Measurements from ENCODE around the gene CRNKL1.

The CRNKL1 gene

DNA sequence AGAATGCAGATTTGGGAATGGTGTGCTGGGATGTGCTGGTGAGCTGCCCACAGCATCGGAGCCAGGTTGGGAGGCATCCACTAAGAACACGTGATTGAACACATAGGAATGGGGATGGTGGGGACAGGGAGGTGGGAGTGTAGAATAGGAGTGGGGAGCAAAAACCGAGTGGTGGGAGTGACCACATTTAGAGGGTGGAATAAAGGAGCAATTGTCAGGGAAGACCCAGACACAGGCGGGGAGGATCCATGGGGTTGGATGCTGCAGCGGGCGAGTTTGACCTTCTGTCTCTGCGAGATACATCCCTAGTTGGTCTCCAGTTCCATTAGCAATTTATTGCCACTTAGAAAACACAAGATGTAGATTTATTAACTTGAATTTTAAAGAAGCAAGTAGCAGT is 30.4 kb downstream of the CRNKL1 start:
- Histone ChIP-seq H3K4me3 (ENCODE audit: low read length in 2 of 2) (no peak overlapping the region), H2AFZ (ENCODE audit: low read length) (no peak overlapping the region), H3K27ac (replicated peaks; ENCODE audit: low read length) (no peak overlapping the region), H2BK120ac (ENCODE audit: low read depth, low read length) (no peak overlapping the region), H3K4me1 (ENCODE audit: control insufficient read depth in 2 of 2, insufficient read depth in 1 of 2, low read depth in 1 of 2, low read length in 2 of 2) (peaks cover 5 to 7% of the 10 kb centered on the region in 2 donors), H2BK12ac (ENCODE audit: low read length) (no peak overlapping the region), H3K4ac (ENCODE audit: low read length) (no peak overlapping the region), H3K9ac (ENCODE audit: low read depth, low read length, poor library complexity) (no peak overlapping the region), H3K27me3 (ENCODE audit: control insufficient read depth in 3 of 3, insufficient read depth in 3 of 3, low read depth in 1 of 3, low read length in 3 of 3) (no peaks in the 10 kb centered on the region), H4K8ac (ENCODE audit: low read depth, low read length) (no peak overlapping the region), H3K79me1 (ENCODE audit: low read depth, low read length) (peaks cover 13% of the 10 kb centered on the region), H3K9me3 (replicated peaks in 1 of 2; ENCODE audit: control insufficient read depth in 2 of 2, insufficient read depth in 1 of 2, low read depth in 1 of 2, low read length in 2 of 2) (no peaks in the 10 kb centered on the region), H3K23ac (ENCODE audit: low read depth, low read length, poor library complexity) (no peak overlapping the region), H2BK15ac (ENCODE audit: low read length) (no peak overlapping the region), H3K14ac (ENCODE audit: low read length) (no peak overlapping the region), H3K18ac (ENCODE audit: low read length) (no peak overlapping the region), H2BK5ac (ENCODE audit: low read length) (no peak overlapping the region), H2AK5ac (ENCODE audit: low read depth, low read length) (no peak overlapping the region), H3K36me3 (replicated peaks in 1 of 2; ENCODE audit: control insufficient read depth in 2 of 2, insufficient read depth in 2 of 2, low read length in 2 of 2) (peaks cover 7 to 65% of the 10 kb centered on the region in 2 donors), H4K91ac (ENCODE audit: low read depth, low read length, poor library complexity) (no peak overlapping the region), H3K4me2 (ENCODE audit: insufficient read depth, low read length, poor library complexity, severe bottlenecking) (no peak overlapping the region)
- WGBS, 2 donors (ENCODE audit: extremely low coverage in 2 of 2, insufficient read length in 2 of 2, insufficient replicate concordance in 1 of 2), result no CpG with 5 or more reads among the region's 7 CpGs
- DNase-seq (ENCODE audit: low spot score), result no peak

DNA sequence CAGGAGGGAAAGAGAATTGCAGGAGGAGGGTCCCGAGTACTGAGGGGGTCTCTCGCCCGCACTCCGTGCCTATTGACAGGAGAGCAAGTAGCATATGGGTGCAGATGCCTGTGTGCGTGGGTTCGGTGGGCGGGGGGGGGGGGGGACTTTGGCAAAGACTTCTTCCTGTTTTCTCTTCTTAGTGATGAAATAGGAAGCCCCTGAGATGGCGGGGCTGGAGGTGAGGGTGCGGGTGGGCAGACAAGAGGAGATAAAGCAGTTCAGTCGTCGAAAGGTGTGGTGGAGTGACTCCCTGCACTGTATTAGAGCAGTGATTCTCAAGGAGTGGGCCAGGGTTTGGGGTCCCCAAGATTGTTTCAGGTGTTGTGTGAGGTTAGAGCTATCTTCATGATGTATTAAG is 31.4 kb downstream of the CRNKL1 start:
- Histone ChIP-seq H3K27me3 (ENCODE audit: control insufficient read depth in 3 of 3, insufficient read depth in 3 of 3, low read depth in 1 of 3, low read length in 3 of 3) (no peaks in the 10 kb centered on the region), H2BK120ac (ENCODE audit: low read depth, low read length) (no peak overlapping the region), H2BK5ac (ENCODE audit: low read length) (no peak overlapping the region), H3K9ac (ENCODE audit: low read depth, low read length, poor library complexity) (no peak overlapping the region), H2BK15ac (ENCODE audit: low read length) (no peak overlapping the region), H2AFZ (ENCODE audit: low read length) (no peak overlapping the region), H3K27ac (replicated peaks; ENCODE audit: low read length) (no peak overlapping the region), H3K4me1 (ENCODE audit: control insufficient read depth in 2 of 2, insufficient read depth in 1 of 2, low read depth in 1 of 2, low read length in 2 of 2) (peaks cover 5 to 7% of the 10 kb centered on the region in 2 donors), H3K4me2 (ENCODE audit: insufficient read depth, low read length, poor library complexity, severe bottlenecking) (no peak overlapping the region), H3K36me3 (replicated peaks in 1 of 2; ENCODE audit: control insufficient read depth in 2 of 2, insufficient read depth in 2 of 2, low read length in 2 of 2) (peaks cover 4 to 56% of the 10 kb centered on the region in 2 donors), H3K9me3 (replicated peaks in 1 of 2; ENCODE audit: control insufficient read depth in 2 of 2, insufficient read depth in 1 of 2, low read depth in 1 of 2, low read length in 2 of 2) (no peaks in the 10 kb centered on the region), H3K4ac (ENCODE audit: low read length) (no peak overlapping the region), H2BK12ac (ENCODE audit: low read length) (no peak overlapping the region), H4K8ac (ENCODE audit: low read depth, low read length) (no peak overlapping the region), H3K18ac (ENCODE audit: low read length) (no peak overlapping the region), H3K14ac (ENCODE audit: low read length) (no peak overlapping the region), H2AK5ac (ENCODE audit: low read depth, low read length) (no peak overlapping the region), H3K23ac (ENCODE audit: low read depth, low read length, poor library complexity) (no peak overlapping the region), H3K4me3 (ENCODE audit: low read length in 2 of 2) (no peak overlapping the region), H4K91ac (ENCODE audit: low read depth, low read length, poor library complexity) (no peak overlapping the region), H3K79me1 (ENCODE audit: low read depth, low read length) (peaks cover 13% of the 10 kb centered on the region)
- no peak for DNase-seq (ENCODE audit: low spot score)
- WGBS, 2 donors (ENCODE audit: extremely low coverage in 2 of 2, insufficient read length in 2 of 2, insufficient replicate concordance in 1 of 2), result no CpG with 5 or more reads among the region's 11 CpGs

DNA sequence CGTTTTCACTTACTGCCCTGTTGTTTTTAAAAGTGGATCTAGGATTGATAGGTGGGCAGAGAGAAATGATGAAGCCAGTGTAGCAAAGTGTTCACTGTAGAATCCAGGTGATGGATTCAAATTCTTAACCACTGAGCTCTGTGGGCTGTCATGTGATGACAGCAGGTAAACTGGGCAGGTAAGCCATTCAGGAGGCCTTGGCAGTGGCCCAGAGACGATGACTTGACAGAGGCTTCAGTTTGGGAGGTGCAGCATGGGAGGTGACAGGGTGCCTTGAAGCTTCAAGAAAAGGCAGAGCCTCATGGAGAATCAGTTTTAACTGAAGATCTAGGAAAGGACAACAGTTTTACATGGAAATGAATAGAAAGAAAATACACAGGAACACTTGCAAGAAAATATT is 33.1 kb downstream of the CRNKL1 start:
- no peak overlapping the region for H3K4me3 ChIP-seq (ENCODE audit: low read length in 2 of 2)

DNA sequence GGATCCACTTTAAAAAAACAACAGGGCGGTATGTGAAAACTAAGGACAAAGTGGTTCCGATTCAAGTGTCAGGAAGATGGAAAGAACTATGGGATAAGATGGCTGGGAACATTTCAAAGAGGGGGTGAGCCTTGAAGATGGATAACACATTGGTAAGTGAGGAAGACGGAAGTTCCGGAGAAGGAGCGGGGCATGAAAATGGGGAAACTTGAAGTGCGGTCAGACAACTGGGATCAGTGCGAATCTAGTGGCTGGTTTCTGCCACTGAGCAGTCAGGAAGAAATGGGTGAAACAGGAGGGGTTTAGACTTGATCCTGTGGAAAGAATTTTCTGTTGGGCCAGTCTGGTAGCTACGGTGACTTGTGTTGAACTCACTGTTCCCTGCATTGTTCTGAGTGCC is 33.9 kb downstream of the CRNKL1 start:
- H4K8ac ChIP-seq (ENCODE audit: low read depth, low read length), result no peak overlapping the region
- no peaks in the 10 kb centered on the region for H3K27me3 ChIP-seq (ENCODE audit: control insufficient read depth in 3 of 3, insufficient read depth in 3 of 3, low read depth in 1 of 3, low read length in 3 of 3)
- no peak overlapping the region for H2BK12ac ChIP-seq (ENCODE audit: low read length)
- H3K36me3 ChIP-seq (replicated peaks in 1 of 2; ENCODE audit: control insufficient read depth in 2 of 2, insufficient read depth in 2 of 2, low read length in 2 of 2), result peaks cover 3 to 33% of the 10 kb centered on the region in 2 donors
- H3K9ac ChIP-seq (ENCODE audit: low read depth, low read length, poor library complexity), result no peak overlapping the region
- H4K91ac ChIP-seq (ENCODE audit: low read depth, low read length, poor library complexity), result no peak overlapping the region
- no peak for DNase-seq (ENCODE audit: low spot score)
- no peak overlapping the region for H2AFZ ChIP-seq (ENCODE audit: low read length)
- H3K4ac ChIP-seq (ENCODE audit: low read length), result no peak overlapping the region
- H3K14ac ChIP-seq (ENCODE audit: low read length), result no peak overlapping the region
- H3K27ac ChIP-seq (replicated peaks; ENCODE audit: low read length), result no peak overlapping the region
- no peak overlapping the region for H3K18ac ChIP-seq (ENCODE audit: low read length)
- no peak overlapping the region for H2BK120ac ChIP-seq (ENCODE audit: low read depth, low read length)
- H3K4me2 ChIP-seq (ENCODE audit: insufficient read depth, low read length, poor library complexity, severe bottlenecking), result no peak overlapping the region
- WGBS, 2 donors (ENCODE audit: extremely low coverage in 2 of 2, insufficient read length in 2 of 2, insufficient replicate concordance in 1 of 2), result no CpG with 5 or more reads among the region's 8 CpGs
- H3K9me3 ChIP-seq (replicated peaks in 1 of 2; ENCODE audit: control insufficient read depth in 2 of 2, insufficient read depth in 1 of 2, low read depth in 1 of 2, low read length in 2 of 2), result no peaks in the 10 kb centered on the region
- H3K4me1 ChIP-seq (ENCODE audit: control insufficient read depth in 2 of 2, insufficient read depth in 1 of 2, low read depth in 1 of 2, low read length in 2 of 2), result peaks cover 5 to 7% of the 10 kb centered on the region in 2 donors
- no peak overlapping the region for H2BK15ac ChIP-seq (ENCODE audit: low read length)
- no peak overlapping the region for H3K23ac ChIP-seq (ENCODE audit: low read depth, low read length, poor library complexity)
- H2BK5ac ChIP-seq (ENCODE audit: low read length), result no peak overlapping the region
- H3K4me3 ChIP-seq (ENCODE audit: low read length in 2 of 2), result peak overlapping the region in 1 of 2 donors; percentile 96
- peaks cover 13% of the 10 kb centered on the region for H3K79me1 ChIP-seq (ENCODE audit: low read depth, low read length)
- no peak overlapping the region for H2AK5ac ChIP-seq (ENCODE audit: low read depth, low read length)

More for the DNA sequence above, 33.1 kb downstream of the CRNKL1 start:
- Histone ChIP-seq H3K4ac (ENCODE audit: low read length) (no peak overlapping the region), H2AK5ac (ENCODE audit: low read depth, low read length) (no peak overlapping the region), H4K8ac (ENCODE audit: low read depth, low read length) (no peak overlapping the region), H2AFZ (ENCODE audit: low read length) (no peak overlapping the region), H3K18ac (ENCODE audit: low read length) (no peak overlapping the region), H3K4me1 (ENCODE audit: control insufficient read depth in 2 of 2, insufficient read depth in 1 of 2, low read depth in 1 of 2, low read length in 2 of 2) (peaks cover 5 to 7% of the 10 kb centered on the region in 2 donors), H3K9ac (ENCODE audit: low read depth, low read length, poor library complexity) (no peak overlapping the region), H2BK15ac (ENCODE audit: low read length) (no peak overlapping the region), H2BK120ac (ENCODE audit: low read depth, low read length) (no peak overlapping the region), H2BK12ac (ENCODE audit: low read length) (no peak overlapping the region), H3K27me3 (ENCODE audit: control insufficient read depth in 3 of 3, insufficient read depth in 3 of 3, low read depth in 1 of 3, low read length in 3 of 3) (no peaks in the 10 kb centered on the region), H2BK5ac (ENCODE audit: low read length) (no peak overlapping the region), H3K79me1 (ENCODE audit: low read depth, low read length) (peaks cover 13% of the 10 kb centered on the region), H3K27ac (replicated peaks; ENCODE audit: low read length) (no peak overlapping the region), H3K4me2 (ENCODE audit: insufficient read depth, low read length, poor library complexity, severe bottlenecking) (no peak overlapping the region), H3K23ac (ENCODE audit: low read depth, low read length, poor library complexity) (no peak overlapping the region), H3K14ac (ENCODE audit: low read length) (no peak overlapping the region), H3K36me3 (replicated peaks in 1 of 2; ENCODE audit: control insufficient read depth in 2 of 2, insufficient read depth in 2 of 2, low read length in 2 of 2) (peaks cover 4 to 40% of the 10 kb centered on the region in 2 donors), H3K9me3 (replicated peaks in 1 of 2; ENCODE audit: control insufficient read depth in 2 of 2, insufficient read depth in 1 of 2, low read depth in 1 of 2, low read length in 2 of 2) (no peaks in the 10 kb centered on the region), H4K91ac (ENCODE audit: low read depth, low read length, poor library complexity) (no peak overlapping the region)
- WGBS, 2 donors (ENCODE audit: extremely low coverage in 2 of 2, insufficient read length in 2 of 2, insufficient replicate concordance in 1 of 2), result no CpG with 5 or more reads among the region's 2 CpGs
- no peak for DNase-seq (ENCODE audit: low spot score)

Data from neuronal stem cell (in vitro differentiated cells).